ENCODE measurements around the gene GDAP1L1. TPM values are rescaled to one million over a fixed set of nuclear protein-coding genes. Genes with fewer than 3 reads are reported as not detected.
A peak's percentile ranks its signal among the peaks of the same experiment; 100 is the strongest.
"Not testable (repeated sequence)": the region's sequence is repeated elsewhere in the genome, so short reads cannot be mapped to it uniquely, and the experiment has no call there.

The GDAP1L1 gene
- total RNA-seq, 1 donor from 2014 or later = not detected

DNA sequence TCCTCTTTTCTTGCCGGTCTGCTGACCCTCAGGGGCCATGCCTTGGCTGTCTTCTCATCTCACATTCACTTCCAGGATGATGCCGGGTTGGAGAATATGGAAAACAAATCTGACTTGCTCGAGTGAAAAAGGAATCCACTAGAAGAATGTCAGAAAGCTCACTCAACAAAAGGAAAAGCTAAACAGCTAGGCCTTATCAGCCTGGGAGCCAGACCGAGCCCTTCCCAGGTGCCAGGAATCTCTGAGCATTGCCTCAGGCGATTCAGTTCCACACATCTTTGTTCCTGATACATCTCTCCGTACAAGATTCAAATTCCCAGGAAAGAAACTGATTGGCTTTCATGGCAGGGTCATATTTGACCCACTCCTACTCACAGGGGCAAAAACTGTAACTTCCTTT is 27.3 kb upstream of the GDAP1L1 start:
- DNase-seq (ENCODE audit: low read depth in 2 of 2) = no peak

DNA sequence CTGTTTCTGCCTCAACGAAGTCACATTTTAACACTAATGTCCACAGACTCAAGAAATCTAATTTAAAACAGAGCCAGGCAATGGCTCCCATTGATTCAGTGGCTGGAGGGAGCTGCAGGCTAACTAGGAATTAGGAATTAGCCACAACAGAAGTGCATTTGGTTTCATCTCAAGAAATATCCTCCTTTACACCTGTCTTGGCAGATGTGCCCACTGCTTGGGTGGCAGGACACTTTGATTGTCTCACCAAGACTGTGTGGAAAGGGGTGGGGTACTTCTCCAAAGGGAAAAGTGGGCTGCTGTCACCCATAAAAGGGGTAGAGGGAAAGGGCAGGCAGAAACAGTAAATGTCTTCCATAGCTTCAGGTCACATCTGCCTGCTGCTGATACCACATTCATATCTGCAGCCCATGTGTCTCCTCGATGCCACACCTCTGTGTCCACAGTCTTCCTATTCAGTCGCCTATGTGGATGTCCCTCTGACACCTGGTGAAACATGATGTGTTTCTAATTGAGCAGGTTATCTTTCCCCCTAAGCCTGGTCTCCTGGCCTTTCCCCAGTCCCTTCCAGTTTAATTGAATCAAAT is 25.6 kb upstream of the GDAP1L1 start:
- DNase-seq (ENCODE audit: low read depth in 2 of 2) = no peak

DNA sequence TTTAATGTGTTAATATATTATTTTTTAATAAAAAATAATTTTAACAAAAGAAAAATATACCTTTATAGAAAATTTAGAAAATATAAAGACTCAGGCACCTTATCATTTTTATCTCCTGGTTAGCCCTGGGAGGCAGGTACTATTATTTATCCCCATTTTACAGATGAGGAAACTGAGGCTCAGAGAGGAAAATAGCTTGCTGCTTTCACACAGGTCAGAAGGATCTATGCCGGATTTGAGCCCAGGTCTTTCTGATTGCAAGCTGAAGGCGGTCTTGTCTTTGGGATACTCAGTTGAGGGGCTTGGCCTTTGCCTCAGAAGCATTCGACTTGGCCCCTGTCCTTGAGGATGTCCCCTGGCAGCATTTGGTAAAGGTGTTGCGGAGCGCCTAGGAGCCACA is 25.1 kb upstream of the GDAP1L1 start:
- no peak for DNase-seq (ENCODE audit: low read depth in 2 of 2)

DNA sequence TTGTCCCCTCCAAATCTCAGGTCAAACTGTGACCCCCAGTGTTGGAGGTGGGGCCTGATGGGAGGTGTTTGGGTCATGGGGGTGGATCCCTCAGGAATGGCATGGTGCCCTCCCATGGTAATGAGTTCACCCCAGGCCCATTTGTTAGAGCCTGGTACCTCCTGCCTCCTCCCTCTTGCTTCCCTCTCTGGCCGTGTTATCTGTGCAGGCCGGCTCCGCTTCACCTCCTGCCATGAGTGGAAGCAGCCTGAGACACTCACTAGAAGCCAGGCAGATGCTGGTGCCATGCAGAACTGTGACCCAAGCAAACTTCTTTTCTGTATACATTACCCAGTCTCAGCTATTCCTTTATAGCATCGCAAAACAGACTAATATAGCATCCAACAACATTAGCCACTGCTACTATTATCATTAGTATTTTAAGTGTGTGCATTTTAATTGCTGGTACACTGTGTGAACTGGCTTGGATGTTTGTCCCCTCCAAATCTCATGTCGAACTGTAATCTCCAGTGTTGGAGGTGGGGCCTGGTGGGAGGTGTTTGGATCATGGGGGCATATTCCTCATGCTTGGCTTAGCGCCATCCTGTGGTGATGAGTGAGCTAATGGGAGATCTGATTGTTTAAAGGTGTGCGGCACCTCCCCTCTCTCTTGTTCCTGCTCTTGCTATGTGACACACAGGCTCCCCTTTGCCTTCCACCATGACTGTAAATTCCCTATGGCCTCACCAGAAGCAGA is 24.3 kb upstream of the GDAP1L1 start:
- DNase-seq (ENCODE audit: low read depth in 2 of 2) = peak in 1 of 2 donors; percentile 12

DNA sequence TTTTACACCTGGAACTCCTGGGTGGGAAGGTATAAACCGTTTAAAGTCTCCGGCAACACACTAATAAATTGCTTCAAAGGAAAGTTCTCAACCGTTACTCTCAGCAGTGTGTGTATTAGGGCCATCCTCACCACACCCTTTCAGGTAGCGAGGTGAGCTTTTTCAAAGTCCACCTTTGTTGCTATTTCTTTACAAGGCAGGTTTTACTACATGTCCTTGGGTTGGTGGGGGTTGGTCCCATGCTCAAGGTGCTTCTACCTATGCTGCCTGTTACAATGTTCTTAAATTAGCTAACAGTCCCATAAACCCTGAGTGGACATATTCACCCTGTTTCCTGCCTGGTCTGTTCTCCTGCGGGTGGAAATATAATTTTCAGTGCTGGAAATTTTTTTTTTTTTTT is 23.4 kb upstream of the GDAP1L1 start:
- no peak for DNase-seq (ENCODE audit: low read depth in 2 of 2)

DNA sequence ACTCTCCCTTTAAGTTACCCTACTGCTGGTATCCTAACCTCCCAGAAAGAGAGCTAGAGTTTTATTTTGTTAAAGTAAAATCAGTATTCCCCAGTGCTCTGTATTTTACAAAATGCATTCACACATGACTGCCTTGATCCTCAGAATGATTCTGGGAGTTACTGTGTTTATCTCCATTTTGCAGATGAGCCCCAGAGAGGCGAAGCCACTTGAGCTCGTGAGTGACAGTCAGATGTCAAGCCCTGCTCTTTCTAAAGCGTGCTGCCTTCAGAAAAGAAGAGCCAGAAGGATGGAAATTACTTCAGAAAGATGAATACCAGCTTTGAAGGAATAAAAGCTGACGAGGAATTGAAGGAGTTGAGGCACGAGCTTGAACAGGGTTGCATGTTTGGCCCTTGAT is 22.5 kb upstream of the GDAP1L1 start:
- no peak for DNase-seq (ENCODE audit: low read depth in 2 of 2)

DNA sequence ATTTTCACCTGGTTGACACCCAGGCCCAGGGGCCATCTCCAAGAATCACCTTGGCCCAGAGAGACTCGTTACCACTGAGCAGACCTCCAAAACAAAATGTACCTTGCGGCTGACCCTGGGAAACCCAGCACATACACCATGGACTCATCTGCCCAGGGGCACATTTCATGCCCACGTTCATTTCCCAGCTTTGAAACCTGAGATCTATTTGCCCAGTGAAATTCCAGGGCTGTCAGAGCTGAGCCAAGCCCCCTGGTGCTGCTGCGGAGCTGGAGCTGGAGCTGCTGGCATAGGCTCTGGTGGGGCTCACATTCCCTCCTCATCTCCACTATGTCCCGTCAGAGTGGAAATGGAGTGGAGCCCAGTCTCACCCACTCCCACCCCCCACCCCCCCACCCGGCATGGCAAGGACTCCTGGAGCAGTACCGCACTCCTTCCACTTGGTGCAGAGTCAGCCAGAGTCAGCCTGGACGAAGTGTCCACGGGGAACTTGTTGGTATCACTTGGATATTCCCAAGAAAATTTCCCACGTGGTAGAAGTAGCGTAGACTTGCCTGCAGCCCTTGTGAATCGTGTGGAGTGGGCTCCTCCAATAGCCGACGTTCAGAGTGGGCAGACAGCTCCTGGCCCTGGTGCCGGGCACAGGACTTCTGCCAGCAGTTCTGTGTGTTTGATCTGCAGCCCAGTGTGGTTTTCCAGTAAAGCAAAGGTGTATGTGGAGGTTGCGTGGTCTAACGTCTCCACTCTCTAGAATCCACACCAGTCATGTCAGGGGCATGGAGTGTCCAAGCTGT is 18.4 kb upstream of the GDAP1L1 start:
- DNase-seq (ENCODE audit: low read depth in 2 of 2) = no peak

DNA sequence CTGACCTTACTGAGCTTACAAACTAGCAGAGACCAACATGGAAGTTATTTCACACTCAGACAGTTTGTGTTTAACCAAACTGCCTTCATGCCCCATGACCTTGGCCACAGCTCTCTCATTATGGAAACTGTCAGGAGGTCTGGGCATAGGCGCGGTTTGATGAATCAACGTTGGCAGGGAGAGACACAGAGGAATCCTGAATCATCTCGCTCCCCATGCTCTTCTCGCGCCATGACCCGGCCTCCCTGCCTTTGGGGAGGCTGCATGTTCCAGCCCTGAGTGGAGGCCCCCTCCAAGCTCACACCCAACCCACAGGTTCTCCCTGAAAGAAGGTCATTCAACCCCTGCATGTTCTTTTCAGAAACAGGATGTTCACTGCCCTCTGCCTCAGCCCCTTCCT is 15.9 kb upstream of the GDAP1L1 start:
- DNase-seq (ENCODE audit: low read depth in 2 of 2) = no peak

DNA sequence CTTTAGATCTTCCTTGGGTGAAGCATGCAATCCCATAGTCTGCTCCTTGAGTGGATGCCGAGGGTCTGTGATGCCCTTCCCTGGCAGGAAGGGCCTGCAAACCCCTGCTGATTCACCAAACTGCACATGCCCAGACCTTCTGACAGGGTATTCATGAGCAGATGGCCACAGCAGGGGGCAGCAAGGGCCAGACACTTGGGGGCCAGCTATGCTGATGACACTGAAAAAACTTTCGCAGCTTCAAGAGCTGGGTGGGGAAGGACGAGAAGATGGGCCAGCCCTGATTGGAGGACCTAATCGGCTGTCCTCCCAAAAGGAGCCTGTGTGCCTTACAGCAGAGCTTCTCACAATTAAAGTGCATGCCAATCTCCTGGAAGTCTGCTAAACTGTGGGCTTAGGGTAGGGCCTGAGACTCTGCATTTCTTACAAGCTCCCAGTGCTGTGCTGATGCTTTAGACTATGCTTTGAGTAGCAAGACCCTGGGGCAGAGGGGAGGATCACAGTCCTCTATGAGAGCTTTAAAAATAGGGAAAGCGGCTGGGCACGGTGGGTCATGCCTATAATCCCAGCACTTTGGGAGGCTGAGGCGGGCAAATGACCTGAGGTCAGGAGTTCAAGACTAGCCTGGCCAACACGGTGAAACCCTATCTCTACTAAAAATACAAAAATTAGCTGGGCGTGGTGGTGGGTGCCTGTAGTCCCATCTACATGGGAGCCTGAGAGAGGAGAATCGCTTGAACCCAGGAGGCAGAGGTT is 15.2 kb upstream of the GDAP1L1 start:
- no peak for DNase-seq (ENCODE audit: low read depth in 2 of 2)

DNA sequence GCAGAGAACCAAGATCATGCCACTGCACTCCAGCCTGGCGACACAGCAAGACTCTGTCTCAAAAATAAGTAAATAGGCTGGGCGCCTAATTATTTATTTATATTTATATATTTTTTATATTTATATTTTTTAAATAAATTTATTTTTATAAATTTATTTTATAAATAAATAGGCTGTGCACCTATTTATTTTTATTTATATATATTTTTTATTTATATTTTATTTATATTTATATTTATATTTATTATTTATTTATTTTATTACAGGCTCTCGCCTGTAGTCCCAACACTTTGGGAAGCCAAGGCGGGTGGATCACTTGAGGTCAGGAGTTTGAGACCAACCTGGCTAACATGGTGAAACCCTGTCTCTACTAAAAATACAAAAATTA is 14.6 kb upstream of the GDAP1L1 start:
- not testable (repeated sequence) for DNase-seq (ENCODE audit: low read depth in 2 of 2)

DNA sequence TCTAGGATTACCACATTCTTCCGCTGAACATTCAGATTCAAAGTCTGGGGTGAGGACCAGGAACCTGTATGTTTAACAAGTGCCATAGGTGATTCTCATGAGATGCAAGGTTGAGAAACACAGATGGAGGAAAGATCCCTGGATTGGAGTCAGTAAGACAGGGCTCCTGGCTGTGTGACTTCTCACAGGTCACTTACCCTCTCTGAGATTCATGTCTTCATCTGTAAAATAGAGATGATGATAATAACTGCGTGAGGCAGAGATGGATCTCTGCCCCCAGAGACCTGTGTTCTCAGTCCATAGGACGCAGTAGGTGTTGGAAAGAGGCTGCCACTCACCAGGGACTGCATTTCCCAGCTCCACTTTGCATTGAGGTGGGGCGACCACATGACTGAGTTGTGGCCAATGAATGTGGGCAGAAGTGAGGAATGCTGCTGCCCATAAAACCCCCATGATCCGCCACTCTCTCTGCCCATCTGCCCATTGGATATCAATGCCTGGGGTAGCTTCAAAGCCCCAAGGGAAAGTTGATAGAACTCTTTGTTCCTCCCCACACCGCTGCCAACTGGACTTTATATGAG is 13.6 kb upstream of the GDAP1L1 start:
- no peak for DNase-seq (ENCODE audit: low read depth in 2 of 2)

DNA sequence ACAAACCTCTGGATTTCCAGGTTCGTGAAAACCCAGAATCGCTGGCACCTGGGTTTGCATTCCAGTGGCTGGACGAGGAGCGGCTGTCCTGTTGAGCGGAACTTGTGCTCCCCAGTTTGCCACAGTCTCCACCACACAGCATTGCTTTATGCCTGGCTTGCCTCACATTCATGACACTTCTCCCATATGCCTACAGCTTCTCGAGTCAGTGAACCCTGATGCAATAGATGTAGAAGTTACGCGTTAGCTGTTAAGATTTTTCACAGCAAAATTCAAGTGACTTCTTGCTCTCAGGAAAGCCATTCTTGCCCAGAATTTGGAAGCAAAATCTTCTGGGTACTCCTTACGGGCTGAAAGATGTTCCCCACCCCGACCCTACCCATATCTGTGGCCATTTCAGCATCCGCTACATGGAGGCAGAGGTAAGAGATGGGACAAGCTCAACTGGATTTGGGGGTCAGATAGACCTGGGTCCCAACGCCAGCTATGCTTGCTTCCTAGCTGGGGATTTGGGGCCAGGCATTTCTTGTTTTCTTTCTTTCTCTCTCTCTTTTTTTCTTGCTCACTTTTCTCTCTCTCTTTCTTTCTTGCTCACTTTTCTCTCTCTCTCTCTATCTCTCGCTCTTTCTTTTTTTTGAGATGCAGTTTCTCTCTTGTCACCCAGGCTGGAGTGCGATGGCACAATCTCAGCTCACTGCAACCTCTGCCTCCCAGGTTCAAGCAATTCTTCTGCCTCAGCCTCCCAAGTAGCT is 12.4 kb upstream of the GDAP1L1 start:
- no peak for DNase-seq (ENCODE audit: low read depth in 2 of 2)

DNA sequence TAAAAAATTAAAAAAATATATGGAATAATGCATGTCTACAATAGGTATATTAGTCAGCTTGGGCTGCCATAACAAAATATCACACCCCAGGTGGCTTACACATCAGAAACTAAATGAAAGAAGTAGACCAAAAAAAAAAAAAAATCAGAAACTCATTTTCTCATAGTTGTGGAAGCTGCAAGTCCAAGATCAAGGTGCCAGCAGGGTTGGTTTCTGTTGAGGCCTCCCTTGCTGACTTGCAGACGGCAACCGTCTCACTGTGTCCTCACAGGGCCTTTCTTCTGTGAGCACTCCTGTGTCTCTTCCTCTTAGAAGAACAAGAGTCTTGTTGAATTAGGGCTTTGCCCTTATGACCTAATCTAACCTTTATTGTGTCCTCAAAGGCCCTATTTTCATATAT is 11.4 kb upstream of the GDAP1L1 start:
- DNase-seq (ENCODE audit: low read depth in 2 of 2) = no peak

DNA sequence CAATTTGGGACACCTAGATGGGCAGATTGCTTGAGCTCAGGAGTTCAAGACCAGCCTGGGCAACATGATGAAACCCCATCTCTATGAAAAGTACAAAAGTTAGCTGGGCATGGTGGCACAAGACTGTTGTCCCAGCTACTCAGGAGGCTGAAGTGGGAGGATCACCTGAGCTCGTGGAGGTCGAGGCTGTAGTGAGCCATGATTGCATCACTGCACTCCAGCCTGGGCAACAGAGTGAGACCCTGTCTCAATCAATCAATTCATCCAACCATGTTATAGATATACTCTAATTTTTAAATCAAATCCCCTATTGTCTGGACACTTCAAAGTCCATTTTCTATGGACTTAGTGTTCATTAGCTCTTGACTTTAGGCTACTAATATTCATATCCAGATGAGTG is 10.3 kb upstream of the GDAP1L1 start:
- not testable (repeated sequence) for DNase-seq (ENCODE audit: low read depth in 2 of 2)

DNA sequence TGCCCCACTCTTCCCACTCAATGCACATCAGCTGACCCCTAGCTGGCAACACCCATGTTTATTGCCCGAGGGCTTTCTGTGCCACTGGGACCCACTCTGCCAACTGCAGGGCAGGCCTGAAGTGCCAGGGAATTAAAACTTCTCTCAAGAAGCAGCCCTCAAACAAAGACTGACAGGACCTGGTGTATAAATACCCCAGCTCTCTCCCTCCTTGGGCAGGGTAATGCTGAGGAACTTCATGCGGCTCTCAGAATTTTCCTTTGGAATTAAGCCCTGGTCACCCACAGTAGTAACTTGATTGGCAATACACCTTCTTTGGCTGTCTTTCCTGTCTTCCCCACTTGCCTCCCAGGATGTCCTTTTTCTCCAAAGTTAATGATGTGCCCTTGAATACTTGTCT is 5.3 kb upstream of the GDAP1L1 start:
- no peak for DNase-seq (ENCODE audit: low read depth in 2 of 2)

DNA sequence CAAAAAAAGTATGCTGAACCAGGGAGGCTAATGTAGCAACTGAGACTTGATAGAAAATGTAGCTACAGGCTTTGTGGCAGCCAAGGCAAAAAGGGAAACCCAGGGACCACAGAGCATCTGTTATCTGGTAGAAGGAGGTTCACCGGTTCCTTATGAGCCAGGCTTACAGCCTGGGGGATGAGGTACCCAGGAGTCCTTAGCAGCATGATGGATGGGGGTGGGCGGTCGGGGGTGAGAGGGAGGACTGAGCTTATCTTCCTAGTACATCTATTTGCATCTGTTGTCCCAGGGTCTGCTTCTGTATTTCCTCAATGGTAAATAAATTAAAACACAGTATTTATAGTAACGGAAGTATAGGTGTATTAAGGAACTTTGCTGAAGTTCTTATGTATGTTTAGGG is 1.1 kb upstream of the GDAP1L1 start:
- DNase-seq (ENCODE audit: low read depth in 2 of 2) = no peak

DNA sequence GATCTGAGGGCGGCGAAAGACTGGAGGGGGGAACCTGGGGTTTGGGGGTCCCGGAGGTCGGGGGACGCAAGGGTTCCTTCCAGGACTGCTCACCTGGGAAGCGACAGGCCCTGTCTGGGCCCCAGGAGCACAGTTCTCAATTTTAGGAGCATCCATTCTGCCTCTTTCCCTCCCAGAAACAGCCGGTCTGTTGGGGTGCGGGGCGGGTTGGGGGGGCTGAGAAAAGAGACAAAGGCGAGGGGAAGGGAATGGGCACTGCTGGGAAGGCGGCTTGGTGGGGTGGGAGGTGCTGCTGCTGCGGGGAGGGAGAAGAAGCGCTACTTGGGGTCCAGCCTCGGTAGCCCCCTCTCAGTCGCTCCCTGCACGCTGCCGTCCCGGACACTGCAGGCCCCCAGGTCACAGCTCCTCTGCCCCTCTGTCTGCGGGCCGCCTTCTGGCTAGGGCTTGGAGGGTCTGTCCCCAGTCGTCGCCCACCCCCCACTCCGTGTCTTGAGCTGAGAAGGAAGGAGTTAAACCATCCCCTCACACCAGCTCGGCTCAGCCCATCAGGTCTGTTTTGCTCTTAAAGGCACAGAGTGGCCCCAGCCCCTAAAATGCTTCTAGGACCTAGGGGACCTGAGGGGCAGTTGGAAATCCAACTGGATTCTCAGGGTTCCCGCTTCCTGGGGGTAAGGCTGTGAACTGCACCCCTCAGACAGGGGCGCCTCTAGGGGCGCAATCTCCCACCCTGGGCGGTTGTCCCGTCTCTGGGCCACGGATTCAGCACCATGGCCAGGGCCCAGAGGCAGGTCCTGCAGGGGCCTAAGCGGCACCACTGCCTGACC is 690 bp downstream of the GDAP1L1 start:
- peak in 1 of 2 donors; percentile 39 for DNase-seq (ENCODE audit: low read depth in 2 of 2)

DNA sequence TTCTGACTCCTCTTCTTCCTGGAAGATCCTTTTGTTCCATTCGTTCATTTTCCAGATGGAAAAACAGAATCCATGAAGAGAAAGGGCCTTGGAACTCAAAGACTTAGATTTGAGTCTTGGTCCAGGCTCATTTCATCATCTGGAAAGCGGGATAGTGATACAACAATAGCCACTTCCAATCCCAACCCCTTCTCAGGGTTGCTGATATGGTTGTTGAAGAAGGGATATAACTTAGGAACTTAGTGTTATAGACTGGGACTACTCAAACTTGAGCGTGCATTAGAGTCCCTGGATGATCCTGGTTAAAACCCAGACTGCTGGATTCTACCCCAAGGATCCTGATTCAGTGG is 1.3 kb downstream of the GDAP1L1 start:
- DNase-seq (ENCODE audit: low read depth in 2 of 2) = no peak

DNA sequence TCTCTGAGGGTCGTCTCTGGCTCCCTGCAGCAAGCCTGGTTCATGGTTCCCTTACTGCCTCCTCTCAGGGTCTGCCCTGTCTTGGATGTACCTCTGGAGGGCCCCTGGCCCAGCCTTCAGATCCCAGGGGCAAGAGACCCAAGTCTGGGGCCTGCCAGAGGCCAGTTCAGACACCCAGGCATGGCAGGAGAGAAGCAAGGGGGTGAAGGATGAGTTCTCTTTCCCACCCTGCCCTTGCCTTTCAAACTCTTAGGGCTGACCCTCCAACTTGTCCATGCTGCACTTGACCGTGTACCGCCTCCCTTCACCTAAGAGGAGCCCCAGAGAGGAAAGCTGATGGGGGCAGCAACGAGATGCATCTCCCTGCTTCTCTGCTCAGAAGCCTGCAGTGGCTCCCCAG is 4.2 kb downstream of the GDAP1L1 start:
- no peak for DNase-seq (ENCODE audit: low read depth in 2 of 2)

DNA sequence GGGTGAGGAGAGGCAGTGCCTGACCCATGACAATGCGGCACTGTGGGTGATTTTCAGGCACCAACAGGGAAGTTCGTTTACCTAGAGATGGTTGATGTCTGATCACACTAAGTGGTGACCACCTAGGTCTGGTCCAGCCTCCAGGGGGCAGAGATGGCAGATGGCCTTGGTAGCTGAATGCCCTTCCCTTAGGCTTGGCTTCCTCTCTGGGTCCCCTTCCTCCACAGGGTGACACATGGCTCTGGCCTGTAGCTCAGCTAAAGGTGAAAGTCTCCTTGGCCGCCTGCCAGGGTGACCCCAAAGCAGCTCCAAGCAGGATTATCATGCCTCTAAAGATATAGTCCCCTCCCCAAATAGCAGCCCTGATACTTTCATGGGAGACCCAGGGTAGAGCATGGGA is 6.4 kb downstream of the GDAP1L1 start:
- no peak for DNase-seq (ENCODE audit: low read depth in 2 of 2)

Measured in dermis microvascular lymphatic vessel endothelial cell (primary cell).